Renal cortical epithelial cell (primary cell): ENCODE measurements around the gene LEO1. TPM values are rescaled to one million over a fixed set of nuclear protein-coding genes. Genes with fewer than 3 reads are reported as not detected.

Experiments
- DNase-seq: peaks from one replicate; pipeline ENCODE4 v3.0.0-alpha.2; 2011; ENCODE audit warnings: low read depth
- total RNA-seq: library from RNA; depleted of rRNA; stranded (reverse); fragments of >200 nt; gene quantifications from 2 replicates; pipeline ENCODE4 v1.2.3, GENCODE V29; 2014

Gene LEO1
- total RNA-seq, 1 donor from 2014 or later, result 49.9 TPM

- no peak for DNase-seq
Observed at GRCh38 chr15:51931016-51931415, 40.6 kb downstream of the LEO1 start.

- no peak for DNase-seq
Observed at GRCh38 chr15:51926809-51927208, 44.8 kb downstream of the LEO1 start.

- no peak for DNase-seq
Observed at GRCh38 chr15:51924156-51925068, 47.2 kb downstream of the LEO1 start.

GRCh38 chr15:51917493-51917892 lies 54.1 kb downstream of the LEO1 start:
- DNase-seq, result peak; percentile 41

- no peak for DNase-seq
Observed at GRCh38 chr15:51912528-51912927, 59.0 kb downstream of the LEO1 start.

GRCh38 chr15:51909584-51909983 lies 62.0 kb downstream of the LEO1 start:
- DNase-seq, result no peak

- peak; percentile 92 for DNase-seq
Observed at GRCh38 chr15:51908316-51908715, 63.3 kb downstream of the LEO1 start.

GRCh38 chr15:51907136-51907862 lies 64.3 kb downstream of the LEO1 start:
- DNase-seq, result peak; percentile 78

GRCh38 chr15:51904931-51905330 lies 66.6 kb downstream of the LEO1 start:
- DNase-seq, result no peak

- no peak for DNase-seq
Observed at GRCh38 chr15:51904421-51904820, 67.2 kb downstream of the LEO1 start.

- no peak for DNase-seq
Observed at GRCh38 chr15:51889486-51889885, 82.1 kb downstream of the LEO1 start.

- peak; percentile 39 for DNase-seq
Observed at GRCh38 chr15:51888593-51889195, 82.9 kb downstream of the LEO1 start.

Other genes with a start within 250 kb of the LEO1 start
- gene LYSMD2, start 234.1 kb downstream of the LEO1 start, total RNA-seq, result 7.5 and 10.6 TPM in 2 replicates
- gene TMOD2, start 220.2 kb downstream of the LEO1 start, total RNA-seq, result 1.7 and 3.8 TPM in 2 replicates
- 71.9 and 106 TPM in 2 replicates for gene TMOD3, start 142.1 kb downstream of the LEO1 start, total RNA-seq
- 55.4 and 68.1 TPM in 2 replicates for gene MAPK6, start 47.4 kb upstream of the LEO1 start, total RNA-seq
- gene BCL2L10, start 141.0 kb upstream of the LEO1 start, total RNA-seq, result 0.60 and 0.87 TPM in 2 replicates
- gene GNB5, start 219.6 kb upstream of the LEO1 start, total RNA-seq, result 36.5 and 42.7 TPM in 2 replicates